ENCODE data around the gene FTO. TPM values are rescaled to one million over a fixed set of nuclear protein-coding genes. Genes with fewer than 3 reads are reported as not detected.

Gene FTO
- polyA plus RNA-seq, 3 donors: 16.8 to 51.0 (median 37.7) TPM

DNA sequence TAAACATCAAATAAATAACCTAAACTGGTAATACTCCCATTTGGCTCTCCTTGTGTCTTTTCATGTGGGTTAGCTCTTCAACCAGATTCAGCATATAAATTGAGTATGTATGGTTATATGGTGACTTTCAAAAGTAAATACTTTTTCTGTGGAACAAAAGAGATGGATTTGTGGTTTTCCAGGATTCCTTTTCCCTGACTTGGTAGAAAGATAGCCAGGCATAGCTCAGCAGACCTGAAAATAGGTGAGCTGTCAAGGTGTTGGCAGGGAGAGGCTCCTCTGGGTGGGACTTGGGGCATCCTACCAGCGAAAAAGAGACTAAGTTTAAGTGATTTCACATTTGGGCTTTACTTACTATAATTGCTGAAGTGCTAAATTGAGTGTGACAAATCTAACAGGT is 80.3 kb downstream of the FTO start:
- H3K27ac Mint-ChIP-seq: no peak overlapping the region
- H3K27me3 ChIP-seq (ENCODE audit: control insufficient read depth in 2 of 2, insufficient read depth in 2 of 2, low read length in 2 of 2): no peaks in the 10 kb centered on the region
- no peak for DNase-seq
- H3K36me3 Mint-ChIP-seq: peaks cover 2 to 4% of the 10 kb centered on the region in 2 donors
- no peak overlapping the region for H2AFZ ChIP-seq (ENCODE audit: insufficient read depth, low read depth, low read length, poor library complexity, severe bottlenecking)
- H3K36me3 ChIP-seq (replicated peaks in 1 of 2; ENCODE audit: control insufficient read depth in 1 of 2, insufficient read depth in 2 of 2, low read length in 2 of 2): no peaks in the 10 kb centered on the region
- peaks cover 5% of the 10 kb centered on the region for H3K79me2 ChIP-seq (ENCODE audit: insufficient read depth, low read length)
- no peak overlapping the region for H3K4me2 ChIP-seq (replicated peaks; ENCODE audit: extremely low read depth, low read length, poor library complexity, severe bottlenecking)
- no peaks in the 10 kb centered on the region for H4K20me1 ChIP-seq (ENCODE audit: insufficient read depth, low read length)
- no CpG with 5 or more reads among the region's 1 CpG for WGBS (ENCODE audit: insufficient coverage)
- no peak overlapping the region for H3K9ac ChIP-seq (ENCODE audit: insufficient read depth, low read length, poor library complexity, severe bottlenecking)
- H3K27ac ChIP-seq (ENCODE audit: low read depth in 1 of 2, low read length in 2 of 2): no peak overlapping the region
- peaks cover 0 to 4% (median 0%) of the 10 kb centered on the region in 7 donors for H3K9me3 Mint-ChIP-seq
- H3K4me3 Mint-ChIP-seq: no peak overlapping the region
- TF ChIP-seq, protein P1, sequence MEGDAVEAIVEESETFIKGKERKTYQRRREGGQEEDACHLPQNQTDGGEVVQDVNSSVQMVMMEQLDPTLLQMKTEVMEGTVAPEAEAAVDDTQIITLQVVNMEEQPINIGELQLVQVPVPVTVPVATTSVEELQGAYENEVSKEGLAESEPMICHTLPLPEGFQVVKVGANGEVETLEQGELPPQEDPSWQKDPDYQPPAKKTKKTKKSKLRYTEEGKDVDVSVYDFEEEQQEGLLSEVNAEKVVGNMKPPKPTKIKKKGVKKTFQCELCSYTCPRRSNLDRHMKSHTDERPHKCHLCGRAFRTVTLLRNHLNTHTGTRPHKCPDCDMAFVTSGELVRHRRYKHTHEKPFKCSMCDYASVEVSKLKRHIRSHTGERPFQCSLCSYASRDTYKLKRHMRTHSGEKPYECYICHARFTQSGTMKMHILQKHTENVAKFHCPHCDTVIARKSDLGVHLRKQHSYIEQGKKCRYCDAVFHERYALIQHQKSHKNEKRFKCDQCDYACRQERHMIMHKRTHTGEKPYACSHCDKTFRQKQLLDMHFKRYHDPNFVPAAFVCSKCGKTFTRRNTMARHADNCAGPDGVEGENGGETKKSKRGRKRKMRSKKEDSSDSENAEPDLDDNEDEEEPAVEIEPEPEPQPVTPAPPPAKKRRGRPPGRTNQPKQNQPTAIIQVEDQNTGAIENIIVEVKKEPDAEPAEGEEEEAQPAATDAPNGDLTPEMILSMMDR (IDR thresholded peaks at IDR 0.05): no peak
- H3K4me1 ChIP-seq (ENCODE audit: control insufficient read depth in 1 of 2, insufficient read depth in 2 of 2, low read length in 2 of 2): peaks cover 2 to 9% of the 10 kb centered on the region in 2 donors
- H3K27me3 Mint-ChIP-seq (ENCODE audit: low read depth in 3 of 3): peaks cover 0 to 2% (median 0%) of the 10 kb centered on the region in 3 donors
- H3K4me1 Mint-ChIP-seq: peaks cover 15% of the 10 kb centered on the region
- H3K4me3 ChIP-seq (replicated peaks in 1 of 3; ENCODE audit: low read depth in 2 of 3, low read length in 3 of 3): no peak overlapping the region
- H3K9me3 ChIP-seq (replicated peaks in 1 of 2; ENCODE audit: control insufficient read depth in 1 of 2, insufficient read depth in 1 of 2, low read length in 2 of 2): no peaks in the 10 kb centered on the region
- intact Hi-C loops (cut with micrococcal nuclease): no loop called here

DNA sequence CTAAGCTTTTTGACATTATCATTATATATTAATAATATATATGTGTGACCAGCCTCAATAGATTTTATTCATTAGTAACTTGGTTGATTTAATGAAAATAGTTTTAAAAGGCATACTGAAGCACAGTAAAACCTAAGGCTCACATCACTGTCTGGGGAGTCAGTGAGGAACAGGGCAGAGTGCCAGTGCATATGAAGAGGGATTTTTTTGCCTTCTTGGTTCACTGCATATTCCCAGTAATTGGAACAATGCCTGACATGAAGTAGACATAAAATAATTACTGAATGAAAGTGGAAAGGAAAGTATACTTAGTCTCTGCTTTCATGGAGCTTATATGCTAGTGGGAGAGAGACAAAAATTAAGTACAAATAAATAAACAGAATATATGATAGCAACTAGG is 81.1 kb downstream of the FTO start:
- no peak overlapping the region for H3K4me2 ChIP-seq (replicated peaks; ENCODE audit: extremely low read depth, low read length, poor library complexity, severe bottlenecking)
- Mint-ChIP-seq H3K27me3 (ENCODE audit: low read depth in 3 of 3) (peaks cover 0 to 2% (median 0%) of the 10 kb centered on the region in 3 donors), H3K4me3 (no peak overlapping the region), H3K27ac (no peak overlapping the region), H3K4me1 (peaks cover 14% of the 10 kb centered on the region), H3K9me3 (peaks cover 0 to 4% (median 0%) of the 10 kb centered on the region in 7 donors), H3K36me3 (peaks cover 2 to 3% of the 10 kb centered on the region in 2 donors)
- no peak overlapping the region for H2AFZ ChIP-seq (ENCODE audit: insufficient read depth, low read depth, low read length, poor library complexity, severe bottlenecking)
- no peak overlapping the region for H3K27ac ChIP-seq (ENCODE audit: low read depth in 1 of 2, low read length in 2 of 2)
- H3K4me1 ChIP-seq (ENCODE audit: control insufficient read depth in 1 of 2, insufficient read depth in 2 of 2, low read length in 2 of 2): peaks cover 2 to 9% of the 10 kb centered on the region in 2 donors
- DNase-seq: no peak
- H3K9ac ChIP-seq (ENCODE audit: insufficient read depth, low read length, poor library complexity, severe bottlenecking): no peak overlapping the region
- H3K36me3 ChIP-seq (replicated peaks in 1 of 2; ENCODE audit: control insufficient read depth in 1 of 2, insufficient read depth in 2 of 2, low read length in 2 of 2): no peaks in the 10 kb centered on the region
- H3K9me3 ChIP-seq (replicated peaks in 1 of 2; ENCODE audit: control insufficient read depth in 1 of 2, insufficient read depth in 1 of 2, low read length in 2 of 2): no peaks in the 10 kb centered on the region
- TF ChIP-seq, protein P1 (IDR thresholded peaks at IDR 0.05): no peak
- no peaks in the 10 kb centered on the region for H4K20me1 ChIP-seq (ENCODE audit: insufficient read depth, low read length)
- H3K27me3 ChIP-seq (ENCODE audit: control insufficient read depth in 2 of 2, insufficient read depth in 2 of 2, low read length in 2 of 2): no peaks in the 10 kb centered on the region
- H3K79me2 ChIP-seq (ENCODE audit: insufficient read depth, low read length): no peaks in the 10 kb centered on the region
- H3K4me3 ChIP-seq (replicated peaks in 1 of 3; ENCODE audit: low read depth in 2 of 3, low read length in 3 of 3): no peak overlapping the region
- intact Hi-C loops (cut with micrococcal nuclease): no loop called here

Measured in CD14-positive monocyte (primary cell).